GM11168 (cell line): ENCODE data around the gene MYZAP.
"Not testable (repeated sequence)": the region's sequence is repeated elsewhere in the genome, so short reads cannot be mapped to it uniquely, and the experiment has no call there.

Source experiments
- in situ Hi-C: fragments of 300-500 bp; cut with MboI; formaldehyde crosslinking; loops from one replicate; pipeline ENCODE4 v1.12.0; 2022; ENCODE audit warnings: low sequenced_read_pairs; ENCODE audit not compliant: unreplicated experiment

MYZAP gene

GRCh38 chr15:57614241-57614640, 22.5 kb downstream of the MYZAP start:
- in situ Hi-C loops = no loop called here

GRCh38 chr15:57615951-57616496, 24.3 kb downstream of the MYZAP start:
- in situ Hi-C loops = not testable (repeated sequence)

- in situ Hi-C loops = no loop called here
Measured at GRCh38 chr15:57618325-57618724, 26.6 kb downstream of the MYZAP start.

GRCh38 chr15:57619746-57620145, 28.0 kb downstream of the MYZAP start:
- in situ Hi-C loops = no loop called here

- in situ Hi-C loops = no loop called here
Measured at GRCh38 chr15:57624730-57625129, 33.0 kb downstream of the MYZAP start.

DNA sequence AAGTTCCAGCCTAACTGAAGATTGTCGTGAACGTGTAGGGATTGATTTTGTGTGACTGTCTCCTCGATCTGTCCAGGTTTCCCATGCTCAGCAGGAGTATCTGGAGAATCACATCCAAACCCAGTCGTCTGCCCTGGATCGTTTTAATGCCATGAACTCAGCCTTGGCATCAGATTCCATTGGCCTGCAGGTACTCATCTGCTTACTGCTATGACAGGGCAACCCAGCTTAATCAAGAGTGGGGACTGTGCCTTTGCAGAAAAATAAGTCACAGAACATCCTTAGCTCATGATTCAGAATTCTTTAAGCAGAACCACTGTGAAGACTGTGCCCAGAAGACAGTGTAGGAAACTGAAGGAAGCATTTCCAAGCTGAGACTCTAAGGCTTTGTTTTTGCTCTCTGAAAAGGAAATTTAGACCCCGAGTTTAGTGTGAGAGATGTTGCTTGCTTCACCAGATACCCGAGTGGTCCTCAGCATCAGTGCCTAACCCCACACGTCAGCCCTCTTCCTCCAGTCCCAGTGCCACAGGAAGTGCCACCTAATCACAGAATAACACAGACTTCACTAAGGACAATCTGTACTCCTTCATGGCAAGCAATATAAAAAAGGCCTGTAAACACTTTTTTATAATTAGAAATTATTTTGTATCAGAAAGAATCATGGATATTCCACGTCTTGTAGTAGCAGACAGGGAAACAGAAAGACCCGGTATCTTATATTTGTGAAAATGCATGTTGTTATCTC, 34.2 kb downstream of the MYZAP start:
- in situ Hi-C loops = no loop called here

GRCh38 chr15:57626713-57627440, 35.2 kb downstream of the MYZAP start:
- in situ Hi-C loops = no loop called here

DNA sequence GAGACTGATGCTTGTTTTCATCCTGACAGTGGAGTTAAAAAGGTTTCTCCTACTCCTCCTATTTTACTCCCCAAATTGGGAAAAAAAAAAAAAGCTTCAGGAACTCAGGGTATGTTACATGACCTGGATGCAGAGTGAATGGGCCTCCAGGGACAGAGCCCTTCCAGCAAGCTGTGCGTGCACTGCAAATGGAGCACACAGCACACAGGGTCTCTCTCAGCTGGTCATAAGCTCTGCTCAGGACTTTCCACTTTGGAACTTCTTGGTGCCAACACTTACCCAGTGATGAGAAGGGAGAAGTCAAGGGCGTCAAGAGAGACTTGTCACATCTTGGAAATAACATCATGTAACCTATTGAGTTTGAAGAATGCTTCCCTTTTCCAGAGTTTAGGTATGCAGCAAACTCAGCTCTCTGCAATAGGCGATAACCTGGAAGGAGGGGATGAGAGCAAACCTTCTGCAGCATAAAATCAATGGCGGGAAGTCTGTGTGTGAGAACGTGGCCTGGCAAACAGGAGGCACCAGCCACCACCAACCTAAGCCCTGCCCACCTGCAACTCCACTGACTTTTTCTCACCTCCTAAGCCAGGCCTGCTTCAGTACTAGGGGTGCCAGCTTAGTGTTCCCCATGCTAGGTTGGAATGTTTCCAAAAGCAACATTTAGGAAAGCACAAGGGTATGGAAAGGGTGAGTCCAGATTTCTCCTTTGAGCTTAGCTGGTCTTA, 39.8 kb downstream of the MYZAP start:
- in situ Hi-C loops = no loop called here

DNA sequence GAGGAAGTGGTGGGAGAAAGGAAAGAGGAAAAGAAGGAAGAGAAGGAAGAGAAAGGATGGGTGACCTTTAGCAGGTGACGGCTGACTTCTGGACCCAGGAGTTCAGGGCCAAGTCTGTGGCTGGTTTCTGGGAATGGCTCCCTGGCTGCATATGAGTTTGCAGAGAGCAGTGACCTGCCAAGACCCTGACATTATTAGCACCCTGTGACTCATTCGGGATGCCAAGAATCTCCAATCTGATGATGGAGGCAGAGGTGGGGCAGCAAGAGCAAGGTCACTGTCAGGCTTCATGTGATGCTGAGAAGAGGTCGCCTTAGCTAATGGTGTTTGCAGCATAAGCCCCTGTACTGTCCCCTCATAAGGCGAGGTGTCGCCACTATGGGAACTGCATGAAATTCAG, 42.6 kb downstream of the MYZAP start:
- in situ Hi-C loops = no loop called here

GRCh38 chr15:57635300-57635909, 43.7 kb downstream of the MYZAP start:
- in situ Hi-C loops = no loop called here

DNA sequence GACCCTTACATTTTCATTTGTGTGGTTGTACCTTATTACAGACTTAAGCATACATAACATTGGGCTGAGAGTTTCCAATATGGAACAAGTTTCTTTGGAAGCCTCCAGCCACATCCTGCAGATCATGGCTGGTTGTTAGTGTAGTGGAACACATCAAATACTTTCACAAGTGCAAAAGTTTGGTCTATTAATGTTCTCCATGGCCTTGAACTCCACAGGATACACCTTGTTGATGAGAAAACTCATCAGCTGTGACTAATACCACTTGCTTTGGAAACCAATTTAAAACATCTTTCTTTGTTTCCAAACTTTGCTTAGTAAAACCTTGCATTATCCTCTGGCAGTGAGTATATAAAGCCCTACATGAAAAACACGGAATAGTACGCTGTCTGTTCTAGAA, 46.1 kb downstream of the MYZAP start:
- in situ Hi-C loops = no loop called here

DNA sequence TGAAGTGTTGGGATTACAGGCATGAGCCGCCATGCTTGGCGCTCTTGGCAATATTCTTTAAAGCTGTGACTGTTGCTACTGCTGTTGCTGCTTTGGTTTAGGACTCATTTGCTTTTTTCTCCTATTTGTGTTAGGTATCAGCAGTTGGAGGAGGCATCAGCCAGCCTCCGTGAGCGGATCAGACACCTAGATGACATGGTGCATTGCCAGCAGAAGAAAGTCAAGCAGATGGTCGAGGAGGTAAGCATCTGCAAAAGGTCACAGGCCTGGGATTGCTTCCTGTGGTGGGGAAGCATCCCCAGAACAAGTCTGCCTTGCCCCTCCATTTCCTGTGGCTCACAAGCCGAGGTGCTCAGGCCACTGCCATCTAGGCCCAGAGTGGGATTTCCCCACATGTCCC, 47.6 kb downstream of the MYZAP start:
- in situ Hi-C loops = no loop called here

GRCh38 chr15:57640930-57641682, 49.4 kb downstream of the MYZAP start:
- in situ Hi-C loops = no loop called here

GRCh38 chr15:57643826-57644225, 52.1 kb downstream of the MYZAP start:
- in situ Hi-C loops = no loop called here

- in situ Hi-C loops = no loop called here
Measured at GRCh38 chr15:57646087-57646486, 54.4 kb downstream of the MYZAP start.

DNA sequence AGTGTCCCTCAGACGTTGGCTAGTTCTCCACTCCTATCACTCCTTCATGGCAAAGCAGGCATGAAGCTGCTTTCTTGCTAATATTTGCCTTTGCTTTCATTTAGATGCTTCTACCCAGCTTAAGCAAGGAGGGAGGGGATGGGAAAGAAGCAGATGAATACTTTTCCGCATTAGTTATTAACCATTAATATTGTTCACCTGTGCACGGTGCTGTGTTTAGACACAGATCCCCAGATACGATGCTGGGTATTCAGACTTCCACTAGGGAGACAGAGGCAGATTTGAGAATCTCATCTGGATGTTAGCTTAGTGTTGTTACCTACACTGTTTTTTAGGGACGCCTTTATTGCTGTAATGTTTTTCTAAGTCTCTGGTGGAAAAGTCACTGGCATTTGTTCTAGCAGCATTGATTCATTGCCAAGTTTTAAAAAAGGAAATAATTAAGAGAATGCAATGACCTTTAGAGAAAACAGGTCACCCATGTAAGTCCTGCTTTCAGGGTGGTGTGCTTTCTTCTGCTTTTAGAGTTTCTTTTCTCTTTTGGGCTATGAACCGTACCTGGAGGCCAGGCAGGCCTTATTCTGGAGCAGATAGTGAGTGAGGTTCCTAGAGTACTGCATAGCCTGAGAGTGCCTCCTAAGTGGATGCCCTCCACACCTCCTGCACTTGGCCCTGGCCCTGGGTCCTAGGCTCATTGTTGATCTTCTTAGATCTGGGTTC, 55.5 kb downstream of the MYZAP start:
- in situ Hi-C loops = no loop called here

DNA sequence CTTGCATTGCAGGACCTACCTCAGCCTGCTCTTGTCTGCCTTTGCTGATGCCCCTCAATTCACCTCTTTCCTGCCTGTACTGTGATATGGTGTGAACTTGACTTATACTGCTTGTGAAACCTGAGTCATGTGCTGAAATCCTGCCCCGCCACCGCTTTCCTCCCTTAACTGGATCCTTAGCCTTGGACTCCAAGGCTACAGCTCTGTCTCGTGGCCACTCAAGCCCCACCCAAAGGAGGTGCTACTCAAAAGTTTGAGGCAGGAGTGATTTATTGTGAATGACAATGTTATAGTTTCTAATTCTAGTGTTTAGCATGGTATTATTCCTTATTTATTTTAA, 56.1 kb downstream of the MYZAP start:
- in situ Hi-C loops = no loop called here

GRCh38 chr15:57649138-57649537, 57.4 kb downstream of the MYZAP start:
- in situ Hi-C loops = no loop called here

DNA sequence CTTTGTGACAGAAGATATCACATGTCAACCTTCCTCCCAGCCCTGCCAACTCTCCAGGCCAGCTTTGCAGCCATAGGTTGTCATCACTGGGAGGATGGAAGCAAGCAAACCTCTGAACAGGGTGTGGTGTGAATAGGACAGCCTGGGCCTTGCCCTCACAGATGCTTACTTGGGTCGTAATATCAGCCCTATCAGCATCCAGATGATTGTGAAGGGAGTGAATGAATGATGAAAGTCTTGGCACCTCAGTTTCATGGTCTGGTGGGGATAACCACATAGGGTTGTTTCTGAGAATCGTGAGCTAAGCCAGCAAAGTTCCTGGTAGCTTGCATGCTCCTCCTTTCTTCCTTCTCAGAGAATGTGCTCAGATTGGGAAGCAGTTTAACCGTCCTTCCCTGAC, 59.7 kb downstream of the MYZAP start:
- in situ Hi-C loops = no loop called here
